K562 (cell line): Measurements from ENCODE around the gene UGT1A5. TPM values are rescaled to one million over a fixed set of nuclear protein-coding genes. Genes with fewer than 3 reads are reported as not detected.

ENCODE experiments used
- ATAC-seq: fragments of 200-7000 bp; cut with Tn5 transposase; 3 replicates; pipeline ENCODE4 v1.9.1; 2020; ENCODE audit warnings: moderate library complexity
- BruUV-seq: library from RNA; stranded (reverse); fragments of 400-500 nt; replicated peaks from 2 replicates; lab custom pipeline; 2021; lab: Mats Ljungman, UMichigan
- CTCF ChIA-PET: fragments of 300-600 bp; formaldehyde crosslinking; extraction: SDS; loops from one replicate; lab custom pipeline; 2021; ENCODE audit warnings: low intra/inter-chr PET ratio; lab: Yijun Ruan, JAX
- POLR2A ChIA-PET: fragments of 300-600, 350-650 bp; sonication (Branson Sonifier 250); formaldehyde crosslinking; extraction: SDS; loops from one replicate; lab custom pipeline; 2021; ENCODE audit warnings: antibody characterized with exemption, inconsistent platforms; lab: Yijun Ruan, JAX
- DNase-seq, 4 experiments: peaks; one replicate each; pipeline versions ENCODE4 v3.0.0 to v3.0.0-alpha.2; 2011 to 2018; ENCODE audit warnings: low spot score in 3 of 4, mixed read lengths in 3 of 4; ENCODE audit errors: extremely low read depth in 1 of 4
- FAIRE-seq: peaks from 2 replicates; lab custom pipeline; 2011; peaks lifted over from hg19 to GRCh38; lab: Jason Lieb, UNC
- H2AFZ ChIP-seq: 2 replicates; pipeline ENCODE4 v1.6.0; 2011; ENCODE audit warnings: low read depth, low read length, control low read depth, inconsistent platforms
- H3K27ac ChIP-seq: fragments of 200-600 bp; 3 replicates; pipeline ENCODE4 v1.8.0; 2011; ENCODE audit warnings: low read depth, mild to moderate bottlenecking, control low read depth, inconsistent platforms, low read length, moderate library complexity, mixed read lengths; ENCODE audit errors: extremely low read depth
- H3K27me3 ChIP-seq, 2 experiments: fragments of 300-600 bp in 1 of 2; 2 replicates in 1 of 2; 3 replicates in 1 of 2; pipeline versions ENCODE4 v1.6.0 to v1.8.0; 2011; ENCODE audit warnings: inconsistent platforms in 2 of 2, low read length in 2 of 2, mild to moderate bottlenecking in 1 of 2, mixed read lengths in 1 of 2, moderate library complexity in 1 of 2; ENCODE audit not compliant: control insufficient read depth in 2 of 2, insufficient read depth in 2 of 2
- H3K36me3 ChIP-seq: fragments of 300-600 bp; 3 replicates; pipeline ENCODE4 v1.8.0; 2011; ENCODE audit warnings: mild to moderate bottlenecking, low read length, inconsistent platforms; ENCODE audit not compliant: control insufficient read depth, insufficient read depth
- H3K4me1 ChIP-seq, 2 experiments: fragments of 200-600 bp in 1 of 2; replicated peaks in 1 of 2; 2 replicates in 1 of 2; 3 replicates in 1 of 2; pipeline versions ENCODE4 v1.5.1 to v1.8.0; 2011; ENCODE audit warnings: inconsistent platforms in 2 of 2, low read length in 2 of 2, mild to moderate bottlenecking in 1 of 2, mixed read lengths in 1 of 2, moderate library complexity in 1 of 2; ENCODE audit not compliant: control insufficient read depth in 2 of 2, insufficient read depth in 2 of 2
- H3K4me2 ChIP-seq: 2 replicates; pipeline ENCODE4 v1.6.1; 2011; ENCODE audit warnings: low read length, control low read depth, inconsistent platforms, mixed read lengths; ENCODE audit not compliant: insufficient read depth
- H3K4me3 ChIP-seq: fragments of 200-600 bp; sonication (generic), shearing (Covaris generic); 2 replicates; pipeline ENCODE4 v1.5.1; 2016; ENCODE audit warnings: control low read depth, inconsistent platforms
- H3K79me2 ChIP-seq: fragments of 200-600 bp; 3 replicates; pipeline ENCODE4 v1.8.0; 2011; ENCODE audit warnings: low read length, inconsistent platforms; ENCODE audit not compliant: control insufficient read depth, insufficient read depth
- H3K9ac ChIP-seq, 2 experiments: 2 replicates each; pipeline versions ENCODE4 v1.6.0 to v1.6.1; 2011; ENCODE audit warnings: low read depth in 2 of 2, low read length in 2 of 2, control low read depth in 1 of 2, inconsistent platforms in 1 of 2, mild to moderate bottlenecking in 1 of 2, mixed read lengths in 1 of 2; ENCODE audit not compliant: insufficient read depth in 1 of 2
- H3K9me1 ChIP-seq: one replicate; pipeline ENCODE4 v1.6.0; 2011; ENCODE audit warnings: inconsistent platforms, mild to moderate bottlenecking, low read length, moderate library complexity; ENCODE audit not compliant: control insufficient read depth, insufficient read depth
- H3K9me3 ChIP-seq: replicated peaks from 2 replicates; pipeline ENCODE4 v1.5.1; 2011; ENCODE audit warnings: low read depth, low read length, inconsistent platforms; ENCODE audit not compliant: control insufficient read depth, insufficient read depth
- H4K20me1 ChIP-seq: replicated peaks from 2 replicates; pipeline ENCODE4 v1.6.1; 2011; ENCODE audit warnings: low read length, inconsistent platforms, mixed read lengths; ENCODE audit not compliant: control insufficient read depth, insufficient read depth
- BDP1 ChIP-seq: IDR thresholded peaks from 3 replicates; pipeline ENCODE4 v1.6.1; 2011; ENCODE audit not compliant: insufficient read length, insufficient read depth
- MYNN ChIP-seq, 2 experiments: sonication (generic); formaldehyde crosslinking in 1 of 2; IDR thresholded peaks; 2 replicates each; pipeline versions ENCODE4 v1.5.0 to v1.6.1; 2016 to 2020; ENCODE audit warnings: antibody characterized with exemption in 1 of 2, missing genetic modification reagents in 1 of 2
- ZNF316 ChIP-seq: fragments of 450-650 bp; IDR thresholded peaks from 2 replicates; pipeline ENCODE4 v1.6.1; 2016
- ZNF41 ChIP-seq: fragments of 250-450 bp; sonication (Bioruptor Pico); conservative IDR thresholded peaks from 2 replicates; pipeline ENCODE4 v1.4.0; 2020; ENCODE audit warnings: mild to moderate bottlenecking
- ZNF76 ChIP-seq: fragments of 250-450 bp; sonication (Bioruptor Pico); IDR thresholded peaks from 2 replicates; pipeline ENCODE4 v1.4.0; 2020; ENCODE audit warnings: mild to moderate bottlenecking, moderate library complexity, borderline replicate concordance
- WGBS: fragments of 100-300 bp; shearing (Covaris generic); methylation state at CpG from one replicate; pipeline ENCODE4 v1.1.6; 2016; ENCODE audit warnings: low coverage, mixed read lengths; ENCODE audit not compliant: insufficient coverage; ENCODE audit errors: missing lambda C conversion rate; 5-methylcytosine and 5-hydroxymethylcytosine counted together
- in situ Hi-C: fragments of 300-500 bp; cut with MboI; formaldehyde crosslinking; loops from 4 replicates; pipeline ENCODE4 v1.15.0; 2018; ENCODE audit warnings: inconsistent platforms, mixed read lengths
- intact Hi-C: fragments of 100-400 bp; cut with micrococcal nuclease; formaldehyde crosslinking; loops from 2 replicates; pipeline ENCODE4 v1.14.2; 2022
- polyA plus RNA-seq, 8 experiments: library from polyadenylated mRNA; depleted of rRNA in 4 of 8; stranded (reverse) in 5 of 8; unstranded in 3 of 8; fragments of >200 nt; fragmentation: Nextera tagmentation in 2 of 8; fragmentation: Illumina TruSeq in 1 of 8; extraction: Ambion mirVana in 2 of 8; extraction: Trizol in 1 of 8; gene quantifications; 2 replicates each; pipeline versions ENCODE4 v1.2.1 to v1.2.3, GENCODE V29; 2011 to 2014; ENCODE audit warnings: inconsistent platforms in 1 of 8, missing spikeins in 1 of 8
- total RNA-seq, 7 experiments: library from RNA; depleted of rRNA in 6 of 7; stranded (reverse); fragments of >200 nt in 6 of 7; fragmentation: Illumina TruSeq in 2 of 7; extraction: Trizol in 2 of 7; gene quantifications; 2 replicates each; pipeline versions ENCODE4 v1.2.1 to v1.2.3, GENCODE V29; 2011 to 2021; ENCODE audit warnings: low replicate concordance in 1 of 7
- TF ChIP-seq, protein P1 (sequence below): sonication (generic); formaldehyde crosslinking; IDR thresholded peaks from 2 replicates; pipeline ENCODE4 v1.8.0; 2022; ENCODE audit warnings: mild to moderate bottlenecking, missing genetic modification reagents, borderline replicate concordance
- TF ChIP-seq, protein P2 (sequence below): IDR thresholded peaks from 2 replicates; pipeline ENCODE4 v1.6.1; 2011; ENCODE audit not compliant: insufficient read length; ENCODE audit errors: extremely low read depth

UGT1A5 gene
- total and polyA plus RNA-seq, 9 of the 15 experiments (the other 6 are each of a cell fraction or from before 2014, with no cell fraction given): not detected

GRCh38 chr2:233680361-233681045, 32.2 kb upstream of the UGT1A5 start:
- no peaks in the 10 kb centered on the region for H3K27me3 ChIP-seq
- H3K9me1 ChIP-seq: no peaks in the 10 kb centered on the region
- no peak overlapping the region for H2AFZ ChIP-seq
- H3K4me1 ChIP-seq: no peaks in the 10 kb centered on the region
- no TSS peak for BruUV-seq
- no peaks in the 10 kb centered on the region for H3K36me3 ChIP-seq
- no peak overlapping the region for H3K9ac ChIP-seq
- no peak overlapping the region for H3K4me3 ChIP-seq
- no peak for ATAC-seq
- no peaks in the 10 kb centered on the region for H3K9me3 ChIP-seq
- 0% methylated on average over 2 of the region's 4 CpGs for WGBS
- H3K27ac ChIP-seq: no peak overlapping the region
- in situ Hi-C loops (no loop called here), intact Hi-C loops (no loop called here)
- no peaks in the 10 kb centered on the region for H3K79me2 ChIP-seq
- FAIRE-seq: no peak
- ChIA-PET CTCF (no interaction called here), POLR2A (interaction anchor here (1.5 kb wide), 1 partner anchor 10 kb away, joined by 5 read pairs; no protein-coding TSS in a partner anchor)
- no peak overlapping the region for H3K4me2 ChIP-seq
- no peaks in the 10 kb centered on the region for H4K20me1 ChIP-seq
- TF ChIP-seq ZNF76 (no peak), MYNN (IDR thresholded peaks at IDR 0.05) (no peak), MYNN (CRISPR knock-in tag; IDR thresholded peaks at IDR 0.05) (no peak), BDP1 (no peak), ZNF41 (CRISPR knock-in tag) (no peak), ZNF316 (no peak)
- TF ChIP-seq, protein P1, sequence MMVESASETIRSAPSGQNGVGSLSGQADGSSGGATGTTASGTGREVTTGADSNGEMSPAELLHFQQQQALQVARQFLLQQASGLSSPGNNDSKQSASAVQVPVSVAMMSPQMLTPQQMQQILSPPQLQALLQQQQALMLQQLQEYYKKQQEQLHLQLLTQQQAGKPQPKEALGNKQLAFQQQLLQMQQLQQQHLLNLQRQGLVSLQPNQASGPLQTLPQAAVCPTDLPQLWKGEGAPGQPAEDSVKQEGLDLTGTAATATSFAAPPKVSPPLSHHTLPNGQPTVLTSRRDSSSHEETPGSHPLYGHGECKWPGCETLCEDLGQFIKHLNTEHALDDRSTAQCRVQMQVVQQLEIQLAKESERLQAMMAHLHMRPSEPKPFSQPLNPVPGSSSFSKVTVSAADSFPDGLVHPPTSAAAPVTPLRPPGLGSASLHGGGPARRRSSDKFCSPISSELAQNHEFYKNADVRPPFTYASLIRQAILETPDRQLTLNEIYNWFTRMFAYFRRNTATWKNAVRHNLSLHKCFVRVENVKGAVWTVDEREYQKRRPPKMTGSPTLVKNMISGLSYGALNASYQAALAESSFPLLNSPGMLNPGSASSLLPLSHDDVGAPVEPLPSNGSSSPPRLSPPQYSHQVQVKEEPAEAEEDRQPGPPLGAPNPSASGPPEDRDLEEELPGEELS: no peak
- TF ChIP-seq, protein P2, sequence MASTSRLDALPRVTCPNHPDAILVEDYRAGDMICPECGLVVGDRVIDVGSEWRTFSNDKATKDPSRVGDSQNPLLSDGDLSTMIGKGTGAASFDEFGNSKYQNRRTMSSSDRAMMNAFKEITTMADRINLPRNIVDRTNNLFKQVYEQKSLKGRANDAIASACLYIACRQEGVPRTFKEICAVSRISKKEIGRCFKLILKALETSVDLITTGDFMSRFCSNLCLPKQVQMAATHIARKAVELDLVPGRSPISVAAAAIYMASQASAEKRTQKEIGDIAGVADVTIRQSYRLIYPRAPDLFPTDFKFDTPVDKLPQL: no peak
- no peak for DNase-seq
